IMR-90 (cell line): ENCODE results near the gene ABTB2. TPM values are rescaled to one million over a fixed set of nuclear protein-coding genes. Genes with fewer than 3 reads are reported as not detected.

Experiments
- ATAC-seq: fragments of 200-7000 bp; cut with Tn5 transposase; 2 replicates; pipeline ENCODE4 v1.9.1; 2020; ENCODE audit warnings: low read depth, mild to moderate bottlenecking, moderate library complexity
- BruUV-seq: library from RNA; stranded (reverse); fragments of 400-500 nt; replicated peaks from 2 replicates; lab custom pipeline; 2021; lab: Mats Ljungman, UMichigan
- CTCF ChIA-PET: fragments of 300-600 bp; formaldehyde crosslinking; extraction: SDS; loops from one replicate; lab custom pipeline; 2021; ENCODE audit warnings: antibody characterized with exemption; lab: Yijun Ruan, JAX
- POLR2A ChIA-PET: fragments of 300-600 bp; sonication (Branson Sonifier 250); formaldehyde crosslinking; loops from one replicate; lab custom pipeline; 2022; ENCODE audit warnings: antibody characterized with exemption; ENCODE audit not compliant: unreplicated experiment; lab: Charles Lee
- DNase-seq: peaks from one replicate; pipeline ENCODE4 v3.0.0; 2013
- H2AFZ ChIP-seq: replicated peaks from 2 replicates; pipeline ENCODE3; 2013; ENCODE audit warnings: low read length, mild to moderate bottlenecking; ENCODE audit not compliant: poor library complexity
- H2AK5ac ChIP-seq: 2 replicates; pipeline ENCODE4 v1.6.1; 2013; ENCODE audit warnings: low read depth, low read length, inconsistent platforms
- H2AK9ac ChIP-seq: replicated peaks from 2 replicates; pipeline ENCODE3; 2013; ENCODE audit warnings: mild to moderate bottlenecking, low read depth, low read length, moderate library complexity; ENCODE audit not compliant: poor library complexity
- H2BK120ac ChIP-seq: 2 replicates; pipeline ENCODE4 v1.6.1; 2013; ENCODE audit warnings: low read depth, low read length, inconsistent platforms
- H2BK15ac ChIP-seq: 3 replicates; pipeline ENCODE4 v1.6.1; 2013; ENCODE audit warnings: low read depth, low read length, inconsistent platforms
- H2BK20ac ChIP-seq: 2 replicates; pipeline ENCODE4 v1.6.1; 2013; ENCODE audit warnings: low read depth, mild to moderate bottlenecking, inconsistent platforms, low read length, moderate library complexity
- H2BK5ac ChIP-seq: 2 replicates; pipeline ENCODE4 v1.6.1; 2013; ENCODE audit warnings: mild to moderate bottlenecking, low read depth, low read length, inconsistent platforms; ENCODE audit not compliant: poor library complexity, severe bottlenecking
- H3K14ac ChIP-seq: replicated peaks from 2 replicates; pipeline ENCODE4 v1.6.1; 2013; ENCODE audit warnings: low read depth, low read length, inconsistent platforms
- H3K18ac ChIP-seq: 2 replicates; pipeline ENCODE4 v1.6.1; 2013; ENCODE audit warnings: low read depth, low read length, control low read depth
- H3K23ac ChIP-seq: 2 replicates; pipeline ENCODE4 v1.6.1; 2013; ENCODE audit warnings: low read depth, low read length, inconsistent platforms
- H3K27ac ChIP-seq: 2 replicates; pipeline ENCODE4 v1.5.1; 2013; ENCODE audit warnings: mild to moderate bottlenecking, control low read depth, low read length; ENCODE audit not compliant: insufficient read depth
- H3K27me3 ChIP-seq: 2 replicates; pipeline ENCODE4 v1.6.1; 2013; ENCODE audit warnings: low read length; ENCODE audit not compliant: control insufficient read depth, insufficient read depth
- H3K36me3 ChIP-seq: 2 replicates; pipeline ENCODE4 v1.6.1; 2013; ENCODE audit warnings: low read length, mixed read lengths; ENCODE audit not compliant: control insufficient read depth, insufficient read depth
- H3K4ac ChIP-seq: 2 replicates; pipeline ENCODE4 v1.6.1; 2013; ENCODE audit warnings: low read depth, low read length, inconsistent platforms
- H3K4me1 ChIP-seq: 2 replicates; pipeline ENCODE4 v1.6.1; 2013; ENCODE audit warnings: low read length, mixed read lengths; ENCODE audit not compliant: control insufficient read depth, insufficient read depth
- H3K4me2 ChIP-seq: 2 replicates; pipeline ENCODE4 v1.6.1; 2013; ENCODE audit warnings: low read depth, mild to moderate bottlenecking, control low read depth, low read length, moderate library complexity
- H3K4me3 ChIP-seq: 2 replicates; pipeline ENCODE4 v1.5.1; 2013; ENCODE audit warnings: low read depth, mild to moderate bottlenecking, control low read depth, low read length, moderate library complexity; ENCODE audit not compliant: insufficient read depth
- H3K56ac ChIP-seq: 2 replicates; pipeline ENCODE4 v1.6.1; 2013; ENCODE audit warnings: low read length, inconsistent platforms; ENCODE audit not compliant: insufficient read depth; ENCODE audit errors: extremely low read depth
- H3K79me1 ChIP-seq, 2 experiments: 2 replicates each; pipeline ENCODE4 v1.6.1; 2013; ENCODE audit warnings: low read length in 2 of 2, inconsistent platforms in 1 of 2, low read depth in 1 of 2
- H3K9ac ChIP-seq: 2 replicates; pipeline ENCODE4 v1.6.1; 2013; ENCODE audit warnings: low read depth, low read length, control low read depth
- H3K9me1 ChIP-seq: 2 replicates; pipeline ENCODE4 v1.6.1; 2013; ENCODE audit warnings: low read length, inconsistent platforms; ENCODE audit not compliant: insufficient read depth
- H3K9me3 ChIP-seq: 2 replicates; pipeline ENCODE4 v1.6.1; 2013; ENCODE audit warnings: low read length; ENCODE audit not compliant: control insufficient read depth, insufficient read depth
- H4K20me1 ChIP-seq: 2 replicates; pipeline ENCODE4 v1.6.1; 2013; ENCODE audit warnings: low read length, inconsistent platforms; ENCODE audit not compliant: insufficient read depth
- H4K5ac ChIP-seq: 2 replicates; pipeline ENCODE4 v1.6.1; 2013; ENCODE audit warnings: mild to moderate bottlenecking, low read depth, low read length, control low read depth
- H4K8ac ChIP-seq, 2 experiments: 2 replicates each; pipeline ENCODE4 v1.6.1; 2013; ENCODE audit warnings: low read depth in 2 of 2, low read length in 2 of 2, control low read depth in 1 of 2, inconsistent platforms in 1 of 2
- H4K91ac ChIP-seq: 2 replicates; pipeline ENCODE4 v1.6.1; 2013; ENCODE audit warnings: low read depth, low read length, inconsistent platforms; ENCODE audit not compliant: insufficient read depth
- CHD1 ChIP-seq: IDR thresholded peaks from 2 replicates; pipeline ENCODE4 v1.6.1; 2012; ENCODE audit warnings: low read depth, low read length, improper control_type of control experiment
- RAD21 ChIP-seq: IDR thresholded peaks from 2 replicates; pipeline ENCODE4 v1.6.1; 2012; ENCODE audit warnings: low read length, improper control_type of control experiment
- RCOR1 ChIP-seq: IDR thresholded peaks from 2 replicates; pipeline ENCODE4 v1.6.1; 2012; ENCODE audit warnings: mild to moderate bottlenecking, low read length, improper control_type of control experiment; ENCODE audit not compliant: insufficient replicate concordance
- RFX5 ChIP-seq: IDR thresholded peaks from 2 replicates; pipeline ENCODE4 v1.8.0; 2012; ENCODE audit warnings: low read depth, mild to moderate bottlenecking, low read length, moderate library complexity
- SMC3 ChIP-seq: fragments of 150-350 bp; IDR thresholded peaks from 2 replicates; pipeline ENCODE4 v1.6.1; 2016; ENCODE audit warnings: low read depth, mild to moderate bottlenecking, antibody characterized with exemption, low read length, moderate library complexity
- USF2 ChIP-seq: fragments of 150-350 bp; IDR thresholded peaks from 2 replicates; pipeline ENCODE4 v1.6.1; 2017; ENCODE audit warnings: mild to moderate bottlenecking, antibody characterized with exemption, low read length, low read depth
- WGBS, 2 experiments: methylation state at CpG; one replicate each; pipeline versions ENCODE4 v1.1.5 to v1.1.7; 2013; ENCODE audit warnings: missing lambda C conversion rate in 2 of 2; ENCODE audit not compliant: insufficient read length in 1 of 2; ENCODE audit errors: extremely low coverage in 2 of 2; 5-methylcytosine and 5-hydroxymethylcytosine counted together
- dilution Hi-C: fragments of 300-500 bp; cut with HindIII; formaldehyde crosslinking; loops from one replicate; pipeline ENCODE4 v1.14.3; 2018; ENCODE audit warnings: low sequenced_read_pairs; ENCODE audit not compliant: unreplicated experiment
- in situ Hi-C: fragments of 300-500 bp; cut with MboI; formaldehyde crosslinking; loops from 3 replicates; pipeline ENCODE4 v1.14.3; 2019; ENCODE audit warnings: low sequenced_read_pairs, inconsistent platforms, mixed read lengths
- intact Hi-C: fragments of 100-400 bp; cut with micrococcal nuclease; formaldehyde crosslinking; loops from 2 replicates; pipeline ENCODE4 v1.10.0; 2022
- polyA plus RNA-seq, 3 experiments: library from polyadenylated mRNA; depleted of rRNA; stranded (reverse); fragments of >200 nt; gene quantifications; 2 replicates each; pipeline ENCODE4 v1.2.3, GENCODE V29; 2012; ENCODE audit warnings: low replicate concordance in 1 of 3
- total RNA-seq: library from RNA; depleted of rRNA; stranded (reverse); fragments of >200 nt; gene quantifications from 2 replicates; pipeline ENCODE4 v1.2.3, GENCODE V29; 2012

The ABTB2 gene
- total and polyA plus RNA-seq, 2 of the 4 experiments (the other 2 are of a cell fraction) = 0.18 to 2.0 TPM

DNA sequence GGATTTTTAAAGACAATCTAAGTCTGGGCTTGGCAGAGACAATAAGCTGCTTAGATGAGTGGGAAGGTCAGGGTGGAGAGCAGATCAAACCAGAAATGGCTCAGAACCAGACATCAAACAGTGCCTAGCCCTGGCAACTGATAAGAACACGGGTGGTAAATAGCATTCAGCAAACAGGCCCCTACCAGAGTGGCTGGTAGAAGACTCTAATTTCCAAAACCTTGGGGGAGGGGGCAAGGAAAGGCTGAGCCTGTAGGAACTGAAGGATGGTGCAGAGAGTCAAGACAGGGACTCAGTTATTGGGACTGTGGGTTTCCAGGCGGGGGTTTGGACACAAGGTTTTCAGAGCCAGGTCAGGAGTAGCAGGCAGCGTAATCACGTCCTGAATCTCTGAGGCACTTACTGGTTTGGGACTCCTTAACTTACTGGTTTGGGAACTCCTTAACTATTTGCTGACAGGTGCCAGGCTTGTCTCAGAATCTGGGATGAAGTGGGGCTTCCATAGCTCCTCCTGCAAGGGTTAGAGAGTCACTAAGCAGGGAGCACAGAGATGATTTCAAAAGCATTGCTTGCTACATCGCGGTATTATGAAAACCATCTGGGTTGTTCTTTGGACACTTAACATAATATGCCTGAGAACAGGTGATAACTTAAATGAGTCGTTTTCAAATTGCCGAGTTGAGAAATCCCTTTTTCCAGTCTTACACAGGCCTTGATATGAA lies 5.7 kb upstream of the ABTB2 start:
- Histone ChIP-seq H3K36me3 (no peaks in the 10 kb centered on the region), H2AK9ac (no peak overlapping the region), H2BK15ac (no peak overlapping the region), H3K18ac (no peak overlapping the region), H4K20me1 (no peaks in the 10 kb centered on the region), H3K14ac (no peak overlapping the region), H3K56ac (no peak overlapping the region), H3K27ac (no peak overlapping the region), H2BK5ac (no peak overlapping the region), H4K8ac (no peak overlapping the region), H3K79me1 (no peaks in the 10 kb centered on the region), H2AK5ac (no peak overlapping the region), H2BK120ac (no peak overlapping the region), H3K23ac (no peak overlapping the region), H4K91ac (no peak overlapping the region), H3K9me1 (no peaks in the 10 kb centered on the region), H3K4me1 (peaks cover 2% of the 10 kb centered on the region; the same call in 1 of the 2 replicates), H2AFZ (no peak overlapping the region), H2BK20ac (no peak overlapping the region), H3K27me3 (peaks cover 26% of the 10 kb centered on the region), H3K9ac (no peak overlapping the region), H3K4ac (no peak overlapping the region), H4K5ac (no peak overlapping the region), H3K4me3 (no peak overlapping the region), H3K4me2 (no peak overlapping the region), H3K9me3 (no peaks in the 10 kb centered on the region)
- in situ Hi-C loops (no loop called here), intact Hi-C loops (loop anchor here (10.0 kb wide), 1 partner anchor 1031 kb away; no protein-coding TSS in a partner anchor), dilution Hi-C loops (no loop called here)
- DNase-seq (no peak), ATAC-seq (no peak)
- ChIA-PET POLR2A (interaction anchor here (0.6 kb wide), 1 partner anchor 76 kb away, joined by 6 read pairs; no protein-coding TSS in a partner anchor), CTCF (interaction anchor here (1.5 to 2.2 kb wide), 3 partner anchors 129 to 189 kb away, joined by 4 to 12 read pairs (median 6); no protein-coding TSS in a partner anchor)
- TF ChIP-seq SMC3 = no peak
- no peak for TF ChIP-seq USF2
- no peak for TF ChIP-seq RFX5
- no peak for TF ChIP-seq RCOR1
- no peak for TF ChIP-seq RAD21
- no peak for TF ChIP-seq CHD1
- BruUV-seq = no TSS peak
- 57% methylated on average over 1 of the region's 8 CpGs; no CpG with 5 or more reads in 1 of the 2 experiments for WGBS, 2 experiments
